ENCODE data around the gene CFC1. TPM values are rescaled to one million over a fixed set of nuclear protein-coding genes. Genes with fewer than 3 reads are reported as not detected.

CFC1 gene
- total and polyA plus RNA-seq, 2 experiments from 2014 or later: 0.66 TPM; not detected in 1

Small RNA genes lying within 50 kb of the gene (small RNA-seq; reads per million reads assigned to genes)
- gene RF00017 (ENCODE audit: low replicate concordance): not detected
- not detected for gene RNU6-848P (ENCODE audit: low replicate concordance)

Other genes with a start within 250 kb of the CFC1 start
- 9.8 and 10.9 TPM in 2 replicates for gene PTPN18, start 243.5 kb downstream of the CFC1 start, total RNA-seq (2014; rRNA removed; shearing (Covaris generic))
- gene PTPN18, start 243.5 kb downstream of the CFC1 start, polyA plus RNA-seq (2016; fragmentation: Nextera tagmentation; extraction: Ambion mirVana): 8.7 and 10.1 TPM in 2 replicates
- 0.08 and 0.56 TPM in 2 replicates for gene POTEI, start 90.2 kb downstream of the CFC1 start, total RNA-seq (2014; rRNA removed; shearing (Covaris generic))
- gene POTEI, start 90.2 kb downstream of the CFC1 start, polyA plus RNA-seq (2016; fragmentation: Nextera tagmentation; extraction: Ambion mirVana): 0.24 and 0.30 TPM in 2 replicates
- gene CFC1B, start 78.4 kb downstream of the CFC1 start, total RNA-seq (2014; rRNA removed; shearing (Covaris generic)): not detected in 2 replicates
- not detected in 2 replicates for gene CFC1B, start 78.4 kb downstream of the CFC1 start, polyA plus RNA-seq (2016; fragmentation: Nextera tagmentation; extraction: Ambion mirVana)
- gene POTEJ, start 11.9 kb upstream of the CFC1 start, total RNA-seq (2014; rRNA removed; shearing (Covaris generic)): 0.63 TPM in 1 of 2 replicates, not detected in the other
- gene POTEJ, start 11.9 kb upstream of the CFC1 start, polyA plus RNA-seq (2016; fragmentation: Nextera tagmentation; extraction: Ambion mirVana): 0.06 TPM in 1 of 2 replicates, not detected in the other
- gene GPR148, start 129.5 kb upstream of the CFC1 start, total RNA-seq (2014; rRNA removed; shearing (Covaris generic)): not detected in 2 replicates
- gene GPR148, start 129.5 kb upstream of the CFC1 start, polyA plus RNA-seq (2016; fragmentation: Nextera tagmentation; extraction: Ambion mirVana): 0.16 TPM in 1 of 2 replicates, not detected in the other
- gene AMER3, start 156.0 kb upstream of the CFC1 start, total RNA-seq (2014; rRNA removed; shearing (Covaris generic)): 0.49 and 0.62 TPM in 2 replicates
- gene AMER3, start 156.0 kb upstream of the CFC1 start, polyA plus RNA-seq (2016; fragmentation: Nextera tagmentation; extraction: Ambion mirVana): 0.05 TPM in 1 of 2 replicates, not detected in the other
- gene ARHGEF4, start 237.3 kb upstream of the CFC1 start, total RNA-seq (2014; rRNA removed; shearing (Covaris generic)): 11.8 and 16.6 TPM in 2 replicates
- 4.6 and 6.9 TPM in 2 replicates for gene ARHGEF4, start 237.3 kb upstream of the CFC1 start, polyA plus RNA-seq (2016; fragmentation: Nextera tagmentation; extraction: Ambion mirVana)

All from GM23338 (cell line).